Gastrocnemius medialis (tissue), 4 donors: Measurements from ENCODE around the gene C2orf81.

ENCODE experiments used
- POLR2A ChIP-seq, 2 donors: fragments of 450-650 bp; IDR thresholded peaks; one replicate each; pipeline ENCODE4 v1.6.1; 2017; ENCODE audit warnings: antibody characterized with exemption in 2 of 2, mild to moderate bottlenecking in 2 of 2, moderate library complexity in 2 of 2
- TF ChIP-seq, protein P1 (sequence below), 5 experiments: fragments of 450-650 bp in 3 of 5; fragments of 200-600 bp in 2 of 5; sonication (generic) in 2 of 5; IDR thresholded peaks in 4 of 5; conservative IDR thresholded peaks in 1 of 5; 1 replicate in 4 of 5; 2 replicates in 1 of 5; pipeline ENCODE4 v1.5.1; 2016 to 2019; ENCODE audit warnings: antibody characterized with exemption in 5 of 5, mild to moderate bottlenecking in 3 of 5, moderate library complexity in 3 of 5

DNA sequence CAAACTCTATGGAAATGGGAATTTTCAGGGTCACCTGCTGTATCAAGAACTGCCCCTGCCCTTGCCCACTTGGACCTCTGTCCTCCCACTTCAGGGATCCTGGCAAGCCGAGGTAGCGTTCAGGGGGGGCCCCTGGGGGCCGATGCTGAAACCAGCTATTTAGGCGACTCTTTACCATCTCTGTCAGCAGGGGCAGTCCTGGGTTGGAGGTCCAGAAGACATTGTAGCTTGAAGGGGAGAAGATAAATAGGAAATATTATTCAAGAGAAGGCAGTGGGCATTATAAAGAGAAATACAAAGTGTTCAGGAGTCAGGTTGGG, 41.3 kb upstream of the C2orf81 start:
- TF ChIP-seq, protein P1, sequence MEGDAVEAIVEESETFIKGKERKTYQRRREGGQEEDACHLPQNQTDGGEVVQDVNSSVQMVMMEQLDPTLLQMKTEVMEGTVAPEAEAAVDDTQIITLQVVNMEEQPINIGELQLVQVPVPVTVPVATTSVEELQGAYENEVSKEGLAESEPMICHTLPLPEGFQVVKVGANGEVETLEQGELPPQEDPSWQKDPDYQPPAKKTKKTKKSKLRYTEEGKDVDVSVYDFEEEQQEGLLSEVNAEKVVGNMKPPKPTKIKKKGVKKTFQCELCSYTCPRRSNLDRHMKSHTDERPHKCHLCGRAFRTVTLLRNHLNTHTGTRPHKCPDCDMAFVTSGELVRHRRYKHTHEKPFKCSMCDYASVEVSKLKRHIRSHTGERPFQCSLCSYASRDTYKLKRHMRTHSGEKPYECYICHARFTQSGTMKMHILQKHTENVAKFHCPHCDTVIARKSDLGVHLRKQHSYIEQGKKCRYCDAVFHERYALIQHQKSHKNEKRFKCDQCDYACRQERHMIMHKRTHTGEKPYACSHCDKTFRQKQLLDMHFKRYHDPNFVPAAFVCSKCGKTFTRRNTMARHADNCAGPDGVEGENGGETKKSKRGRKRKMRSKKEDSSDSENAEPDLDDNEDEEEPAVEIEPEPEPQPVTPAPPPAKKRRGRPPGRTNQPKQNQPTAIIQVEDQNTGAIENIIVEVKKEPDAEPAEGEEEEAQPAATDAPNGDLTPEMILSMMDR (IDR thresholded peaks at IDR 0.05 in 4 of 5, conservative IDR thresholded peaks at IDR 0.05 in 1 of 5) = no peak
- TF ChIP-seq POLR2A (IDR thresholded peaks at IDR 0.05) = no peak
